ENCODE results near the gene LRRC45. TPM values are rescaled to one million over a fixed set of nuclear protein-coding genes. Genes with fewer than 3 reads are reported as not detected.
A peak's percentile ranks its signal among the peaks of the same experiment; 100 is the strongest.

LRRC45 gene
- total and polyA plus RNA-seq, 9 of the 15 experiments (the other 6 are each of a cell fraction or from before 2014, with no cell fraction given): 3.5 to 21.5 (median 11.2) TPM; not detected in 2

GRCh38 chr17:82022310-82022980 lies 660 bp upstream of the LRRC45 start, which contains the start of gene CENPX:
CENPX (minus strand) TSS chr17:82022878; CDS start chr17:82022861, 17 bp downstream.
- no peak for FAIRE-seq
- intact Hi-C loops (cut with micrococcal nuclease) (loop anchor here (2.0 to 5.0 kb wide), 2 partner anchors 45 to 162 kb away; partner anchors contain the start of genes ASPSCR1 and P4HB), in situ Hi-C loops (cut with MboI) (no loop called here)
- no peak for DNase-seq (ENCODE audit: extremely low read depth in 1 of 4, low spot score in 3 of 4)
- H3K9ac ChIP-seq (ENCODE audit: insufficient read depth in 1 of 2, low read depth in 2 of 2, low read length in 2 of 2): peak within 1 kb of the TSS; percentile 75 to 97
- H3K27me3 ChIP-seq (ENCODE audit: control insufficient read depth in 2 of 2, insufficient read depth in 2 of 2, low read length in 2 of 2): no peaks in the 10 kb centered on the region
- peaks cover 17% of the 10 kb centered on the region for H4K20me1 ChIP-seq (replicated peaks; ENCODE audit: control insufficient read depth, insufficient read depth, low read length)
- peak within 1 kb of the TSS; percentile 77 for H3K27ac ChIP-seq (ENCODE audit: extremely low read depth, low read depth, low read length)
- H3K4me2 ChIP-seq (ENCODE audit: insufficient read depth, low read length): peak within 1 kb of the TSS; percentile 84
- H3K4me3 ChIP-seq: peak within 1 kb of the TSS; percentile 91
- BruUV-seq (replicated peaks): TSS peak; percentile 69
- ATAC-seq: peak; percentile 2; the same call in 1 of the 3 replicates
- CTCF ChIA-PET (ENCODE audit: low intra/inter-chr PET ratio): interaction anchor here (1.2 to 6.6 kb wide), 2 partner anchors 63 to 532 kb away, joined by 4 to 103 read pairs; partner anchors contain the start of gene NOTUM
- under 1% methylated on average over 39 of the region's 64 CpGs for WGBS (ENCODE audit: insufficient coverage, low coverage, missing lambda C conversion rate)
- POLR2A ChIA-PET: interaction anchor here (0.5 to 5.0 kb wide), 13 partner anchors 9 to 306 kb away, joined by 3 to 51 read pairs (median 3); partner anchors contain the start of genes ALYREF, ANAPC11, ASPSCR1 and DCXR
- H3K79me2 ChIP-seq (ENCODE audit: control insufficient read depth, insufficient read depth, low read length): peaks cover 36% of the 10 kb centered on the region
- no peaks in the 10 kb centered on the region for H3K9me1 ChIP-seq (ENCODE audit: control insufficient read depth, insufficient read depth, low read length)
- peaks cover 14 to 91% of the 10 kb centered on the region in 2 experiments for H3K4me1 ChIP-seq (replicated peaks in 1 of 2; ENCODE audit: control insufficient read depth in 2 of 2, insufficient read depth in 2 of 2, low read length in 2 of 2)
- H2AFZ ChIP-seq (ENCODE audit: low read depth, low read length): peak within 1 kb of the TSS; percentile 71
- no peaks in the 10 kb centered on the region for H3K9me3 ChIP-seq (replicated peaks; ENCODE audit: control insufficient read depth, insufficient read depth, low read depth, low read length)
- peaks cover 30% of the 10 kb centered on the region; the same call in 1 of the 3 replicates for H3K36me3 ChIP-seq (ENCODE audit: control insufficient read depth, insufficient read depth, low read length)
- TF ChIP-seq TEAD1 (CRISPR knock-in tag; IDR thresholded peaks at IDR 0.05) (0 out of 4 replicates have a peak, but pooled peaks of 1 of the 2 experiments have one; percentile 14), FOXP1 (CRISPR knock-in tag; IDR thresholded peaks at IDR 0.05) (peak; percentile 14; the same call in 1 of the 2 replicates), FOXM1 (IDR thresholded peaks at IDR 0.05; ENCODE audit: low read depth) (no peak), FOXM1 (CRISPR knock-in tag; IDR thresholded peaks at IDR 0.05; ENCODE audit: low read depth) (peak; percentile 61; the same call in 1 of the 2 replicates), ATF7 (IDR thresholded peaks at IDR 0.05) (peak; percentile 45; the same call in 1 of the 2 replicates), SP2 (IDR thresholded peaks at IDR 0.05; ENCODE audit: extremely low read depth, low read depth, low read length, poor library complexity, severe bottlenecking) (no peak), FIP1L1 (IDR thresholded peaks at IDR 0.05; ENCODE audit: low read depth, low read length, poor library complexity, severe bottlenecking) (peak; percentile 30), MYC (IDR thresholded peaks at IDR 0.05; ENCODE audit: low read depth, low read length) (no peak), MYC (CRISPR knock-in tag; IDR thresholded peaks at IDR 0.05; ENCODE audit: borderline replicate concordance, low read depth) (peak; percentile 71; the same call in 1 of the 2 replicates), ARID4B (CRISPR knock-in tag; IDR thresholded peaks at IDR 0.05) (peak; percentile 97)
- TF ChIP-seq, protein P1, sequence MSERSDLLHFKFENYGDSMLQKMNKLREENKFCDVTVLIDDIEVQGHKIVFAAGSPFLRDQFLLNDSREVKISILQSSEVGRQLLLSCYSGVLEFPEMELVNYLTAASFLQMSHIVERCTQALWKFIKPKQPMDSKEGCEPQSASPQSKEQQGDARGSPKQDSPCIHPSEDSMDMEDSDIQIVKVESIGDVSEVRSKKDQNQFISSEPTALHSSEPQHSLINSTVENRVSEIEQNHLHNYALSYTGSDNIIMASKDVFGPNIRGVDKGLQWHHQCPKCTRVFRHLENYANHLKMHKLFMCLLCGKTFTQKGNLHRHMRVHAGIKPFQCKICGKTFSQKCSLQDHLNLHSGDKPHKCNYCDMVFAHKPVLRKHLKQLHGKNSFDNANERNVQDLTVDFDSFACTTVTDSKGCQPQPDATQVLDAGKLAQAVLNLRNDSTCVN (CRISPR knock-in tag; IDR thresholded peaks at IDR 0.05): no peak
